GM19395 (cell line): ENCODE data around the gene TNFRSF1B.
"Not testable (repeated sequence)": the region's sequence is repeated elsewhere in the genome, so short reads cannot be mapped to it uniquely, and the experiment has no call there.

Experiments
- ATAC-seq: cut with Tn5 transposase; IDR thresholded peaks from one replicate; pipeline ENCODE4 v1.9.1; 2021; ENCODE audit warnings: mild to moderate bottlenecking, moderate library complexity; ENCODE audit not compliant: unreplicated experiment

The TNFRSF1B gene

GRCh38 chr1:12209495-12209832 lies 42.7 kb downstream of the TNFRSF1B start:
- no peak for ATAC-seq

GRCh38 chr1:12215118-12215961 lies 48.5 kb downstream of the TNFRSF1B start:
- no peak for ATAC-seq

- ATAC-seq: no peak
Measured at GRCh38 chr1:12219800-12220199, 53.0 kb downstream of the TNFRSF1B start.

- ATAC-seq: no peak
Measured at GRCh38 chr1:12220890-12221289, 54.1 kb downstream of the TNFRSF1B start.

- not testable (repeated sequence) for ATAC-seq
Measured at GRCh38 chr1:12222700-12223099, 55.9 kb downstream of the TNFRSF1B start.

GRCh38 chr1:12224092-12224491 lies 57.3 kb downstream of the TNFRSF1B start:
- not testable (repeated sequence) for ATAC-seq

- ATAC-seq: no peak
Measured at GRCh38 chr1:12228979-12229378, 62.2 kb downstream of the TNFRSF1B start.

GRCh38 chr1:12229386-12229834 lies 62.6 kb downstream of the TNFRSF1B start:
- ATAC-seq: no peak

- ATAC-seq: peak; percentile 72
Measured at GRCh38 chr1:12229835-12230548, 63.2 kb downstream of the TNFRSF1B start, which contains the start of gene VPS13D. Gene VPS13D, plus strand, starts transcription at chr1:12230030. Its CDS starts 4,237 bp downstream, at chr1:12234267.

GRCh38 chr1:12230549-12231275 lies 63.9 kb downstream of the TNFRSF1B start:
- peak; percentile 26 for ATAC-seq

- no peak for ATAC-seq
Measured at GRCh38 chr1:12231276-12231595, 64.4 kb downstream of the TNFRSF1B start.

GRCh38 chr1:12232221-12232620 lies 65.4 kb downstream of the TNFRSF1B start:
- no peak for ATAC-seq

- no peak for ATAC-seq
Measured at GRCh38 chr1:12244078-12244477, 77.3 kb downstream of the TNFRSF1B start.

- no peak for ATAC-seq
Measured at GRCh38 chr1:12244585-12244984, 77.8 kb downstream of the TNFRSF1B start.

GRCh38 chr1:12245116-12245515 lies 78.3 kb downstream of the TNFRSF1B start:
- ATAC-seq: no peak

GRCh38 chr1:12245733-12246132 lies 78.9 kb downstream of the TNFRSF1B start:
- ATAC-seq: no peak

GRCh38 chr1:12246584-12246983 lies 79.8 kb downstream of the TNFRSF1B start:
- ATAC-seq: no peak

- no peak for ATAC-seq
Measured at GRCh38 chr1:12249181-12249580, 82.4 kb downstream of the TNFRSF1B start.

- no peak for ATAC-seq
Measured at GRCh38 chr1:12249748-12250147, 83.0 kb downstream of the TNFRSF1B start.

- ATAC-seq: no peak
Measured at GRCh38 chr1:12251442-12251841, 84.7 kb downstream of the TNFRSF1B start.

GRCh38 chr1:12255913-12256312 lies 89.1 kb downstream of the TNFRSF1B start:
- ATAC-seq: no peak

GRCh38 chr1:12258272-12258671 lies 91.5 kb downstream of the TNFRSF1B start:
- ATAC-seq: no peak
